ENCODE results near the gene MRPL3. TPM values are rescaled to one million over a fixed set of nuclear protein-coding genes. Genes with fewer than 3 reads are reported as not detected.

The MRPL3 gene
- total RNA-seq, 1 donor from 2014 or later: 74.6 TPM

DNA sequence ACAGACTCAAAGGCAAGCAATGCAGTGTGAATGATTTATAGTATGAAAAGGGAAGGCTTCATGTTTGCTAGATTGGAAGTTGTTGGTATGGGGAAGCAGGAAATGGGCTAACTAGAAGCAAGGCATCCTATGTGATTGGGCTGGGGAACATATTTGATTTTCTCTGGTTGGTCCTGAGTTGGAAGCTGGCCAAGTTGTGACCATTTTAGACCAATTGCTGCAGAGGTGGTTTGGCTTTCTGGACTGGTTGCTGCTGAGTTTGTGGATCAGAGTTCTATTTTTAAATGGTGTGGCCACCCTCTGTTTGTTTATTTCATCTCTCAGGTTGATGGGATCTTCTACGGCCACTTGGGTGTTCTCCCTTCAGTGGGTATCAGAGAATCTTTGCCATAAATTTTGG, 81.5 kb downstream of the MRPL3 start:
- no peak for DNase-seq (ENCODE audit: low spot score)

- no peak for DNase-seq (ENCODE audit: low spot score)
These were observed 85.0 kb downstream of the MRPL3 start for GRCh38 chr3:131417751-131418150.

Other genes with a start within 250 kb of the MRPL3 start
- gene NUDT16, start 121.2 kb downstream of the MRPL3 start, total RNA-seq: 26.9 TPM

Measured in mesenteric fat pad (tissue), 1 donor.